B cell (primary cell): Measurements from ENCODE around the gene GRB10. TPM values are rescaled to one million over a fixed set of nuclear protein-coding genes. Genes with fewer than 3 reads are reported as not detected.

Experiments used
- ATAC-seq: fragments of 200-7000 bp; cut with Tn5 transposase; one replicate; pipeline ENCODE4 v1.10.0; 2021; ENCODE audit warnings: low read depth, mild to moderate bottlenecking, moderate number of reproducible peaks, moderate library complexity
- CTCF ChIA-PET: fragments of 350-600 bp; sonication (Branson Sonifier 250); formaldehyde crosslinking; loops from one replicate; lab custom pipeline; 2021; ENCODE audit warnings: antibody characterized with exemption, inconsistent platforms; lab: Charles Lee
- POLR2A ChIA-PET: fragments of 350-600 bp; sonication (Branson Sonifier 250); formaldehyde crosslinking; loops from one replicate; lab custom pipeline; 2021; ENCODE audit warnings: antibody characterized with exemption; lab: Charles Lee
- DNase-seq: peaks from one replicate; pipeline ENCODE4 v3.0.0; 2013
- H2AFZ ChIP-seq: 2 replicates; pipeline ENCODE4 v1.6.1; 2012; ENCODE audit warnings: mild to moderate bottlenecking, low read depth, low read length; ENCODE audit not compliant: insufficient read depth, poor library complexity, severe bottlenecking
- H3K27ac ChIP-seq, 2 donors: 1 replicate in 1 of 2; 2 replicates in 1 of 2; pipeline ENCODE4 v1.5.1; 2012 to 2013; ENCODE audit warnings: low read length in 2 of 2, mild to moderate bottlenecking in 2 of 2, moderate library complexity in 1 of 2
- H3K27me3 ChIP-seq, 4 experiments: fragments of 200-600 bp in 1 of 4; sonication (generic) in 1 of 4; replicated peaks in 1 of 4; 1 replicate in 2 of 4; 2 replicates in 2 of 4; pipeline versions ENCODE4 v1.6.1 to v1.7.0; 2013 to 2016; ENCODE audit warnings: low read length in 3 of 4, mild to moderate bottlenecking in 2 of 4, mixed read lengths in 1 of 4, moderate library complexity in 1 of 4; ENCODE audit not compliant: insufficient read depth in 4 of 4, control insufficient read depth in 3 of 4; ENCODE audit errors: control extremely low read depth in 1 of 4
- H3K36me3 ChIP-seq, 2 experiments: replicated peaks in 1 of 2; 1 replicate in 1 of 2; 2 replicates in 1 of 2; pipeline versions ENCODE4 v1.6.1 to v1.7.1; 2013; ENCODE audit warnings: low read length in 1 of 2; ENCODE audit not compliant: insufficient read depth in 2 of 2, control insufficient read depth in 1 of 2; ENCODE audit errors: control extremely low read depth in 1 of 2, extremely low read depth in 1 of 2
- H3K4me1 ChIP-seq, 2 donors: fragments of 200-600 bp in 1 of 2; sonication (generic) in 1 of 2; 1 replicate in 1 of 2; 2 replicates in 1 of 2; pipeline versions ENCODE4 v1.5.1 to v1.6.1; 2013 to 2017; ENCODE audit warnings: low read length in 2 of 2; ENCODE audit not compliant: control insufficient read depth in 2 of 2, insufficient read depth in 2 of 2
- H3K4me2 ChIP-seq: replicated peaks from 2 replicates; pipeline ENCODE3; 2012; ENCODE audit warnings: mild to moderate bottlenecking, low read depth, low read length; ENCODE audit not compliant: poor library complexity, severe bottlenecking
- H3K4me3 ChIP-seq, 5 experiments: fragments of 200-600 bp in 1 of 5; sonication (generic) in 1 of 5; 1 replicate in 3 of 5; 2 replicates in 2 of 5; pipeline versions ENCODE4 v1.5.1 to v1.7.0; 2011 to 2016; ENCODE audit warnings: low read length in 4 of 5, mild to moderate bottlenecking in 4 of 5, low read depth in 2 of 5, control low read depth in 1 of 5, moderate library complexity in 1 of 5; ENCODE audit not compliant: insufficient read depth in 1 of 5; ENCODE audit errors: control extremely low read depth in 1 of 5, extremely low read depth in 1 of 5
- H3K79me2 ChIP-seq: fragments of 200-600 bp; sonication (generic); one replicate; pipeline ENCODE4 v1.6.0; 2016; ENCODE audit warnings: low read length; ENCODE audit not compliant: control insufficient read depth, insufficient read depth
- H3K9ac ChIP-seq: fragments of 200-600 bp; sonication (generic); 2 replicates; pipeline ENCODE4 v1.6.1; 2017; ENCODE audit warnings: mild to moderate bottlenecking, low read length, moderate library complexity
- H3K9me3 ChIP-seq, 3 donors: one replicate each; pipeline versions ENCODE4 v1.6.1 to v1.7.1; 2013; ENCODE audit warnings: low read length in 2 of 3; ENCODE audit not compliant: control insufficient read depth in 2 of 3, insufficient read depth in 1 of 3; ENCODE audit errors: control extremely low read depth in 1 of 3
- H4K20me1 ChIP-seq: 2 replicates; pipeline ENCODE4 v1.6.0; 2012; ENCODE audit warnings: mild to moderate bottlenecking, low read length; ENCODE audit not compliant: insufficient read depth, control insufficient read depth, poor library complexity, severe bottlenecking
- H3K27ac Mint-ChIP-seq: one replicate; pipeline ENCODE4 v1.8.0; 2021; ENCODE audit warnings: mixed read lengths
- H3K27me3 Mint-ChIP-seq: one replicate; pipeline ENCODE4 v1.8.0; 2021; ENCODE audit warnings: mixed read lengths
- H3K4me1 Mint-ChIP-seq: one replicate; pipeline ENCODE4 v1.8.0; 2021; ENCODE audit warnings: mixed read lengths
- H3K4me3 Mint-ChIP-seq: one replicate; pipeline ENCODE4 v1.8.0; 2021; ENCODE audit warnings: mixed read lengths
- H3K9me3 Mint-ChIP-seq: one replicate; pipeline ENCODE4 v1.8.0; 2022; ENCODE audit warnings: mixed read lengths; ENCODE audit not compliant: insufficient read depth
- EZH2 ChIP-seq: IDR thresholded peaks from 2 replicates; pipeline ENCODE4 v1.6.1; 2012; ENCODE audit warnings: borderline replicate concordance, low read depth, mild to moderate bottlenecking, moderate library complexity, low read length; ENCODE audit not compliant: insufficient read depth, poor library complexity, severe bottlenecking
- WGBS: methylation state at CpG from one replicate; pipeline ENCODE4 v1.1.5; 2013; ENCODE audit warnings: missing lambda C conversion rate; ENCODE audit not compliant: insufficient coverage; 5-methylcytosine and 5-hydroxymethylcytosine counted together
- intact Hi-C: fragments of 100-400 bp; cut with micrococcal nuclease; formaldehyde crosslinking; loops from one replicate; pipeline ENCODE4 v1.10.0; 2022
- polyA plus RNA-seq: library from polyadenylated mRNA; depleted of rRNA; stranded (reverse); fragments of >200 nt; gene quantifications from 2 replicates; pipeline ENCODE4 v1.2.3, GENCODE V29; 2012
- total RNA-seq, 2 donors: library from RNA; stranded (reverse); fragments of 120-200 nt in 1 of 2; gene quantifications; 1 replicate in 1 of 2; 2 replicates in 1 of 2; pipeline versions ENCODE4 v1.2.3 to v1.2.4, GENCODE V29; 2013 to 2022
- TF ChIP-seq, protein P1 (sequence below): fragments of 200-600 bp; IDR thresholded peaks from one replicate; pipeline ENCODE4 v1.8.0; 2022; ENCODE audit warnings: antibody characterized with exemption, mild to moderate bottlenecking

The GRB10 gene
- total and polyA plus RNA-seq, 2 donors (not counting 1 experiment from before 2014, with no cell fraction given), result 0.04 TPM; not detected in 1

DNA sequence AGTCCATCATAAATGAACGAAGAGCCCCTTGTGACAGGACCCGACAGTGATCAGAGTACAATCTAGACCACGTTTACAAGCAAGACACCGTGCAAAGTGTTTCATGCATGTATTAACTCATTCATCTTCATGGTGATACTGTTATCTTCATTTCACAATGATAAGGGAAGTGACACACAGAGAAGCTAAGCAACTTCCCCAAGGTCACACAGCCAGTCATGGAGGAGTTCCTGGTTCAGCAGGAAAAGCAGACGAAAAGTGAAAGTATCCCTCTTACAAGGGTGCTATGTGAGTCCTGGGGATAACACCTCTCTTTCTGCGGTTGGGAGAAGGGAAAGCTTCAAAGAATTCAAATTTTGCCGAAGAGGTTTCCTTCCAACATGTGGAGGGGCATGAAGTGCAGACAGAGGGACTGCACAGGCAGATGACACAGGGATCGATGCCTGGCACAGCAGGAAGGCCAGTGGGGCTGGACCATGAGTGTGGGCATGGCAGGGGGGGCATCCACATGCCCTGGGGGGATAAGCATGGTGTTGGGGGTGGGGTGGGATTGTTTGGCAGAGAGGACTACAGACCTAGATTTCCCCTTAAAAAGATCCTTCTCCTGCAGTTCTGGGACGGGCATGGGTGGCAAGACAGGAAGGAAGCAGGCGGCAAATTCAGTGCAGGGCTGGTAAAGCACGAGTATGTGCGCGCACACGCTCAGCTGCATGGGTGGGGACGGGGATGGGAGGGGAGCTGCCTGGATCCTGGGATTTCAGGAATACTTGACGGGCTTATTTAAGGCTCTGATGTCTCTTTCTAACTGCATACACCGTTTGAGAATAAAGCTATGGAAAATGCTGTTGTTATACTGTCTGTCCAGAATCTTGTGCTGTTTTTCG is 184.0 kb downstream of the GRB10 start:
- Histone ChIP-seq H3K27ac (no peak overlapping the region), H4K20me1 (no peaks in the 10 kb centered on the region), H3K27me3 (no peaks in the 10 kb centered on the region), H3K4me3 (no peak overlapping the region), H3K9me3 (peaks cover 0 to 2% (median 0%) of the 10 kb centered on the region in 3 donors), H2AFZ (no peak overlapping the region), H3K79me2 (no peaks in the 10 kb centered on the region), H3K36me3 (no peaks in the 10 kb centered on the region), H3K4me1 (no peaks in the 10 kb centered on the region), H3K4me2 (no peak overlapping the region), H3K9ac (no peak overlapping the region)
- intact Hi-C loops, result no loop called here
- no peak for TF ChIP-seq EZH2
- TF ChIP-seq, protein P1, sequence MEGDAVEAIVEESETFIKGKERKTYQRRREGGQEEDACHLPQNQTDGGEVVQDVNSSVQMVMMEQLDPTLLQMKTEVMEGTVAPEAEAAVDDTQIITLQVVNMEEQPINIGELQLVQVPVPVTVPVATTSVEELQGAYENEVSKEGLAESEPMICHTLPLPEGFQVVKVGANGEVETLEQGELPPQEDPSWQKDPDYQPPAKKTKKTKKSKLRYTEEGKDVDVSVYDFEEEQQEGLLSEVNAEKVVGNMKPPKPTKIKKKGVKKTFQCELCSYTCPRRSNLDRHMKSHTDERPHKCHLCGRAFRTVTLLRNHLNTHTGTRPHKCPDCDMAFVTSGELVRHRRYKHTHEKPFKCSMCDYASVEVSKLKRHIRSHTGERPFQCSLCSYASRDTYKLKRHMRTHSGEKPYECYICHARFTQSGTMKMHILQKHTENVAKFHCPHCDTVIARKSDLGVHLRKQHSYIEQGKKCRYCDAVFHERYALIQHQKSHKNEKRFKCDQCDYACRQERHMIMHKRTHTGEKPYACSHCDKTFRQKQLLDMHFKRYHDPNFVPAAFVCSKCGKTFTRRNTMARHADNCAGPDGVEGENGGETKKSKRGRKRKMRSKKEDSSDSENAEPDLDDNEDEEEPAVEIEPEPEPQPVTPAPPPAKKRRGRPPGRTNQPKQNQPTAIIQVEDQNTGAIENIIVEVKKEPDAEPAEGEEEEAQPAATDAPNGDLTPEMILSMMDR, result no peak
- ChIA-PET CTCF (no interaction called here), POLR2A (no interaction called here)
- H3K27ac Mint-ChIP-seq, result no peak overlapping the region
- H3K4me3 Mint-ChIP-seq, result no peak overlapping the region
- no peaks in the 10 kb centered on the region for H3K9me3 Mint-ChIP-seq
- no peak for DNase-seq
- H3K4me1 Mint-ChIP-seq, result no peaks in the 10 kb centered on the region
- no peak for ATAC-seq
- peaks cover 16% of the 10 kb centered on the region for H3K27me3 Mint-ChIP-seq
- 87% methylated on average over 13 of the region's 18 CpGs for WGBS

DNA sequence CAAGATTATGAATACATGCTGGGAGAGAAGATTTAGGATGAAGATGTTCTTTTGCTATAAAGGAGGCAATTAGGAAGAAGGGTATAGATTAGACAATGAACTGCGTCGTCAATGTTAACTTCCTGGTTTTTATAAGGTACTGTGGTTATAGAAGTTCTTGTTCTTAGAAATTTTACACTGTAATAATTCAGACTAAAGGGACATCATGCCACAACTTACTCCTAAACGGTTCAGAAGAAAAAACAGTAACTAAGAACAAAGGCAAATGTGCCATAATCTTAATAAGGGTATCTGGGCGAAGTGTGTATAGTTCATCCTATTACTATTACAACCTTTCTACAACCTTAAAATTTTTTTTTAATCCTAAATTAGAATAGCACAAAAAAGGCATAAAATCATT is 186.2 kb downstream of the GRB10 start:
- H3K27ac Mint-ChIP-seq, result no peak overlapping the region
- Histone ChIP-seq H3K9me3 (peaks cover 0 to 5% (median 0%) of the 10 kb centered on the region in 3 donors), H3K4me3 (no peak overlapping the region), H2AFZ (no peak overlapping the region), H3K4me1 (no peaks in the 10 kb centered on the region), H3K79me2 (no peaks in the 10 kb centered on the region), H3K9ac (no peak overlapping the region), H4K20me1 (no peaks in the 10 kb centered on the region), H3K27me3 (no peaks in the 10 kb centered on the region), H3K27ac (no peak overlapping the region), H3K4me2 (no peak overlapping the region), H3K36me3 (no peaks in the 10 kb centered on the region)
- H3K9me3 Mint-ChIP-seq, result no peaks in the 10 kb centered on the region
- H3K4me3 Mint-ChIP-seq, result no peak overlapping the region
- intact Hi-C loops, result no loop called here
- peaks cover 24% of the 10 kb centered on the region for H3K27me3 Mint-ChIP-seq
- WGBS, result no CpG with 5 or more reads among the region's 4 CpGs
- TF ChIP-seq EZH2, result no peak
- TF ChIP-seq, protein P1, result no peak
- no peaks in the 10 kb centered on the region for H3K4me1 Mint-ChIP-seq
- ATAC-seq, result no peak
- ChIA-PET POLR2A (no interaction called here), CTCF (no interaction called here)
- DNase-seq, result no peak
